ENCODE measurements around the gene PRM2.
"Not testable (repeated sequence)": the region's sequence is repeated elsewhere in the genome, so short reads cannot be mapped to it uniquely, and the experiment has no call there.

PRM2 gene

GRCh38 chr16:11292076-11292748 is 15.9 kb upstream of the PRM2 start:
- CTCF ChIA-PET, result interaction anchor here (1.3 kb wide), 1 partner anchor 33 kb away, joined by 3 read pairs; no protein-coding TSS in a partner anchor
- no peak for TF ChIP-seq CTCF (IDR thresholded peaks at IDR 0.05; ENCODE audit: control extremely low read depth, extremely low read depth, low read depth, missing control alignments)
- POLR2A ChIA-PET, result interaction anchor here (1.4 kb wide), 1 partner anchor 37 kb away, joined by 3 read pairs; no protein-coding TSS in a partner anchor
- DNase-seq (ENCODE audit: extremely low spot score), result no peak

- no peak for TF ChIP-seq CTCF (IDR thresholded peaks at IDR 0.05; ENCODE audit: control extremely low read depth, extremely low read depth, low read depth, missing control alignments)
- ChIA-PET CTCF (interaction anchor here (1.0 to 1.3 kb wide), 2 partner anchors 18 to 32 kb away, joined by 3 read pairs; partner anchors contain the start of gene PRM3), POLR2A (interaction anchor here (1.4 kb wide), 1 partner anchor 36 kb away, joined by 3 read pairs; no protein-coding TSS in a partner anchor)
- DNase-seq (ENCODE audit: extremely low spot score), result no peak
These were observed 14.9 kb upstream of the PRM2 start for GRCh38 chr16:11291091-11291703.

- ChIA-PET CTCF (interaction anchor here (1.0 kb wide), 1 partner anchor 17 kb away, joined by 3 read pairs; the partner anchor contains the start of gene PRM3), POLR2A (interaction anchor here (1.4 kb wide), 1 partner anchor 35 kb away, joined by 3 read pairs; no protein-coding TSS in a partner anchor)
- TF ChIP-seq CTCF (IDR thresholded peaks at IDR 0.05; ENCODE audit: control extremely low read depth, extremely low read depth, low read depth, missing control alignments), result no peak
- no peak for DNase-seq (ENCODE audit: extremely low spot score)
These were observed 14.0 kb upstream of the PRM2 start for GRCh38 chr16:11290102-11290893.

GRCh38 chr16:11289696-11290095 is 13.4 kb upstream of the PRM2 start:
- DNase-seq (ENCODE audit: extremely low spot score); POLR2A ChIA-PET: not testable (repeated sequence)
- CTCF ChIA-PET, result interaction anchor here (1.2 kb wide), 1 partner anchor 9 kb away, joined by 4 read pairs; no protein-coding TSS in a partner anchor

- ChIA-PET POLR2A (no interaction called here), CTCF (interaction anchor here (1.1 to 1.2 kb wide), 2 partner anchors 9 to 18 kb away, joined by 3 to 4 read pairs; no protein-coding TSS in a partner anchor)
- TF ChIP-seq CTCF (IDR thresholded peaks at IDR 0.05; ENCODE audit: control extremely low read depth, extremely low read depth, low read depth, missing control alignments), result no peak
- no peak for DNase-seq (ENCODE audit: extremely low spot score)
These were observed 12.9 kb upstream of the PRM2 start for GRCh38 chr16:11289202-11289601.

GRCh38 chr16:11285842-11286241 is 9.6 kb upstream of the PRM2 start:
- DNase-seq (ENCODE audit: extremely low spot score), result no peak
- POLR2A ChIA-PET, result no interaction called here
- CTCF ChIA-PET, result interaction anchor here (0.6 to 1.4 kb wide), 2 partner anchors 22 to 30 kb away, joined by 3 to 4 read pairs; partner anchors contain the start of gene SOCS1
- no peak for TF ChIP-seq CTCF (IDR thresholded peaks at IDR 0.05; ENCODE audit: control extremely low read depth, extremely low read depth, low read depth, missing control alignments)

All from GM10248 (cell line).